ENCODE results near the gene STMP1.
A peak's percentile ranks its signal among the peaks of the same experiment; 100 is the strongest.

STMP1 gene

GRCh38 chr7:135693558-135693957, 31.2 kb downstream of the STMP1 start:
- ATAC-seq (no peak), DNase-seq (no peak)

GRCh38 chr7:135697276-135698049, 35.1 kb downstream of the STMP1 start:
- DNase-seq (no peak), ATAC-seq (no peak)

- ATAC-seq (no peak), DNase-seq (peak; percentile 23)
Observed at GRCh38 chr7:135704074-135704473, 41.8 kb downstream of the STMP1 start.

GRCh38 chr7:135704698-135705097, 42.4 kb downstream of the STMP1 start:
- no peak for ATAC-seq
- no peak for DNase-seq

- ATAC-seq: no peak
- DNase-seq: no peak
Observed at GRCh38 chr7:135706038-135706742, 43.9 kb downstream of the STMP1 start.

GRCh38 chr7:135706858-135707569, 44.7 kb downstream of the STMP1 start:
- no peak for ATAC-seq
- DNase-seq: no peak

- DNase-seq (no peak), ATAC-seq (no peak)
Observed at GRCh38 chr7:135707570-135707966, 45.3 kb downstream of the STMP1 start.

GRCh38 chr7:135708041-135708440, 45.7 kb downstream of the STMP1 start:
- no peak for DNase-seq
- no peak for ATAC-seq

GRCh38 chr7:135709508-135709907, 47.2 kb downstream of the STMP1 start:
- no peak for ATAC-seq
- DNase-seq: no peak

- DNase-seq: peak; percentile 31
- ATAC-seq: no peak
Observed at GRCh38 chr7:135710417-135711138, 48.3 kb downstream of the STMP1 start.

GRCh38 chr7:135711139-135711469, 48.8 kb downstream of the STMP1 start:
- ATAC-seq (no peak), DNase-seq (no peak)

GRCh38 chr7:135712182-135712782, 50.0 kb downstream of the STMP1 start:
- ATAC-seq: no peak
- no peak for DNase-seq

GRCh38 chr7:135712796-135713195, 50.5 kb downstream of the STMP1 start:
- ATAC-seq (no peak), DNase-seq (no peak)

GRCh38 chr7:135713836-135714470, 51.6 kb downstream of the STMP1 start:
- DNase-seq (no peak), ATAC-seq (no peak)

GRCh38 chr7:135714534-135715009, 52.3 kb downstream of the STMP1 start:
- no peak for DNase-seq

GRCh38 chr7:135715055-135715522, 52.8 kb downstream of the STMP1 start:
- no peak for ATAC-seq
- DNase-seq: no peak

More at GRCh38 chr7:135714534-135715009, 52.3 kb downstream of the STMP1 start:
- ATAC-seq: no peak

- ATAC-seq (no peak), DNase-seq (no peak)
Observed at GRCh38 chr7:135715673-135716072, 53.4 kb downstream of the STMP1 start.

GRCh38 chr7:135716677-135717238, 54.4 kb downstream of the STMP1 start:
- no peak for DNase-seq

GRCh38 chr7:135717693-135718092, 55.4 kb downstream of the STMP1 start:
- no peak for ATAC-seq

More at GRCh38 chr7:135716677-135717238, 54.4 kb downstream of the STMP1 start:
- ATAC-seq: no peak

GRCh38 chr7:135718219-135718618, 55.9 kb downstream of the STMP1 start:
- DNase-seq (no peak), ATAC-seq (no peak)

More at GRCh38 chr7:135717693-135718092, 55.4 kb downstream of the STMP1 start:
- DNase-seq: no peak
